ENCODE results near the gene AAK1.
"Not testable (repeated sequence)": the region's sequence is repeated elsewhere in the genome, so short reads cannot be mapped to it uniquely, and the experiment has no call there.

AAK1 gene

DNA sequence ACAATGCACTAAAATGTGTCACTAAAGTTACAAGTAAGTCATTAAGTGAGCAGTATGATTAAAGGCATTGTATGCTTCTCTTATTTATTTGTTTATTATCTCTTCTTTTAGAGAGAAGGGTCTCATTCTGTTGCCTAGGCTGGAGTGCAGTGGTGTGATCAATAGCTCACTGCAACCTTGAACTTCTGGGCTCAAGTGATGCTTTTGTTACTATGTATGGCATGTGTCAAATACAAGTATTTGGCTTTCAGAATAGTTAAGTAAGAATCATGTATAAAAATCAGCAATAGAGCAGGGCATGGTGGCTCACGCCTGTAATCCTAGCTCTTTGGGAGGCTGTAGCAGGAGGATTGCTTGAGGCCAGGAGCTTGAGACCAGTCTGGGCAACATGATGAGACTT, 15.8 kb upstream of the AAK1 start:
- no peak for DNase-seq

DNA sequence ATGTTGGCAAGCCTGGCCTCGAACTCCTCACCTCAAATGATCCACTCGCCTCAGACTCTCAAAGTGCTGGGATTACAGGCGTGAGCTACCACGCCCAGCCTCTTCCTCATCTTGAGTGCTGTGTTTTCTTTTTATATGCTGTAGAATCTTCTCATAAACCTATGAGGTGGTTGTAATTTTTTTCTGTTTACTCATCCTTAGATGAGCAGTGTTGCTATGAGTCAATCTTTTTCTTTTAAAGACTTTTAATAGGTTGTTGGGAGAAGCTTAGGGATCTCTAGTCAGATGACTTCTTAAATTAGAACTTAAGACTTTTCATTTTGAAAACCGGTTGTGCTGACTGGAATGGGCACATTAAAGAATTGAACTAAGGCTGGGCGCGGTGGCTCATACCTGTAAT, 8.7 kb upstream of the AAK1 start:
- no peak for DNase-seq

GRCh38 chr2:69647196-69647595, 3.7 kb upstream of the AAK1 start:
- not testable (repeated sequence) for DNase-seq

DNA sequence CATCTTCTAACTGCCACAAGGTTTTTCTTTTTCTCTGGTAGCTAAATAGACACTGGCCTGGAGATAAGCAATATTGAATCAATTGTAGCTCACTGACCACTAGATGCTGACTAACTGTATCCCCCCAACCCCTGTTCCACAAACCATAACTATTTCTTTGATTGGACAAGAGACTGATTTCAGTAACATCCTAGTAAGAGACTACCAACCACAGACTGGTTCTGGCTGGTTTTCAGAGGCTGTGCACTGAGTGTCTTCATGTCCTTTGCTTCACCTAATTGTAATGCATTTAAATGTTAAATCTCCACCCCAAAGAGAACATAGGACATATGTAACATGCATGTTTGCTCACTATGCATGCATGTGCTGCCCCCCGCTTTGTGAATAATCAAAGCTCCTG, 3.2 kb upstream of the AAK1 start:
- DNase-seq: no peak

DNA sequence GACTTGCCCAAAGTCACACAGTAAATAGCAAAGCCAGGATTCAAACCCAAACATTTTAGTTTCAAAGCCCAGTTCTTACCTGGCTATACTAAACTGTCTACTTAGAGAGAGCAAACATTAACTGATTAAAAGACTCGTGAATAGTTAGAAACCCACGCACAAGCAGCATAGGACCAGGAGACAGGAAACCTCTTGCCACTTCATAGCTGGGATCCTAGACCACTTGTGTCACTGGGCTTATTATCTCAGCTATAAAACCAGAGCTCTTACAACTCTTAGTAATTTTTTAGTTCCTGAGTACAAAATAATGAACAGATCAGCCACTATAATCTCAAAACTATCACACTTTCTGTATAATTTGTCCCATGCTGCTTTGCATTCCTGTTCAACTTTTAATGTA, 2.4 kb upstream of the AAK1 start:
- no peak for DNase-seq

GRCh38 chr2:69645031-69645431, 1.5 kb upstream of the AAK1 start:
- peak; percentile 34 for DNase-seq

DNA sequence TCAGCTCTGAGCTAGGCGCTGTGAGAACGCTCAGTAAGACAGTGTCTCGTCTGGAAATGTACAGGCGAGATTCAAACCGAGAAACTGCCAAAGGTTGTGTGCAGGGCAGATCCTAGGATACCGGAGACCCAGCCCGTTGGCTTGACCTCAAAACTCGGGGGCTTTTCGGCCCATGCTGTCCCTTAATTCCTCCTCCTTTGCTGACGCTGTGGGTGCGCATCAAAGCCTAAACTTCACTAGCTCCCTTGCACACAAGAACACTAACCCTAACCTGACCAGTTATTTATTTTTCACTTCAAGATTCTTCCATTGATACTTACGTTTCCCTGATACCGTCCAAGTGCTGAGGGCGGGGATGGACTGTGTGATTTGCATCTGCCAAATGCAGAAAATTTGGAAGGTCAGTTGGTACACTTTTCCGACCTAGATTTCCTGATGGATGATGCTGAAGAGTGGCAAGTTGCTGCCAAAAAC, 1.0 kb upstream of the AAK1 start:
- DNase-seq: no peak

DNA sequence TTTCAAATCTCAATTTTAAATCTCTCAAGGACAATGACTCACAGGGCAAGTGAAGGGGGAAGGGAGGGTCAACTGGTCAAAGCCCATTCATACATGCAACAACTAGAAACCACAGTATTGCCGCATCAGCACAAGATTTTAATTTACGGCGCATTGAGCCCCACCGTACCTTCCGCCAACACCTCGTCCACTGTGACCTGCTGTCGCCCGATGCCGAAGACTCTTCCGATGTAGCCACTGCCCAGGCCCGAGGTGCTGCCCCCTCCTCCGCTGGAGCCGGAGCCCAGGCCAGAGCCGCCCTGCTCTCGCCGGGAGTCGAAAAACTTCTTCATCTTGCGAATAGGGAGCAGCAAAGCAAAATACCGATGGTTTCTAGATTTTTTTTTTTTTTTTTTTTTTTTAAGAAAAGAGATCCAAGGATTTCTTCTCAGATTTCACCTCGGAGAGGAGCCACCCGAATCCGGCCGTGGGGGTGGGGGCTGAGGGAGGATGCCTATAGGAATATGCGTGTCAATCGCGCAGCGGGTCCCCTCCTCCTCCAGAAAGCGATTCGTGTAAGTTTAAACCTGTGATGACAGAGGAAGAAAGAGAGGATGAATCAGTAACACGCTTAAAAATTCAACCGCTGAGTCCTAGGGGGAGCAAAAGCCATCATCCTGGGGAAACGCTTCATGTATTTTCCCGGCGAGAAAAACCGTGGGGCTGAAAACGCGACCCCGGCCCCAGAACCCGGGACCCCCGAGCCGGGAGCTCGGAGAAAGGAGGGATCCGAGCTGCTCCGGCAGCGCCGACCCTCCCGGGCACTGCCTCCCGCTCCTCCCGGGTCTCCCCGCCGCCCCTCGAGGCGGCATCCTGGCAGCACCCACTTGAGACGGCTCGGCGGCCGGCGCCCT, 584 bp downstream of the AAK1 start:
- DNase-seq: peak; percentile 43

DNA sequence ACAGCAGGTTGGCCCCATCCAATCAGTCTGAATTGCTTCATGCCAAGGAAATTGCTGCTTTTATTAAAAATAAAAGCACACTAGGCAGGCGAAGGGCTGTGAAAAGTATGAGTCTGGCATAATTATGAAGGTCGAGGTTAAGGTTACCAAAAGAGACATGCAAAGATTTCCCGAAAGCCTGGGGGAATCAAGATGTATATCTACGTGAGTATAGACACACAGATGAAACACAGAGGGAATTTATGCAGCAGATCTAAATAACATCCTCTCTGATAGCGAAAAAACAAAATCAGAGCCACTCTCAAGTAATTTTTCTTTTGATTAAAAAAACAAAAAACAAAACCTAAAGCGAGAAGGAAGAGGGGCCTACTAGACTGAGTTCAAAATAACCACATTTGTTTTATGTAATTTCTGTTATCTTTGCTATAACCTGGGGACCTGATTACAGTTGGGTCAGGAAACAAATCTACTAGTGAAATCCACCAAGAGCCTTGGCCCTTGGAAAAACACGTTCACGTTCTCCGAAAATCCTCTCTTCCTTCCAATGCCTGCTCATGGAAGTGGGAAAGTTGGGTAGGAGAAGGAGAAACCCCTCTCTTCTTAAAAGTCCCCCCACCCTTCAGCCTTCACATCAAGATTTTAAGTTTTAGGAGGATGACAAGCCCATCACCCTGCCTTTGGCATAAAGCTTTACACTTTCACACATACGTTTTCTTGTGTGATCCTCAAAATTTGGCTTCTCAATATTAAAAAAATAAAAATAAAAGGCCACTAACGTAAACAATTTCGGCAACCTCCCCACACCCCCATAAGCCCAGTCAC, 1.4 kb downstream of the AAK1 start:
- no peak for DNase-seq

DNA sequence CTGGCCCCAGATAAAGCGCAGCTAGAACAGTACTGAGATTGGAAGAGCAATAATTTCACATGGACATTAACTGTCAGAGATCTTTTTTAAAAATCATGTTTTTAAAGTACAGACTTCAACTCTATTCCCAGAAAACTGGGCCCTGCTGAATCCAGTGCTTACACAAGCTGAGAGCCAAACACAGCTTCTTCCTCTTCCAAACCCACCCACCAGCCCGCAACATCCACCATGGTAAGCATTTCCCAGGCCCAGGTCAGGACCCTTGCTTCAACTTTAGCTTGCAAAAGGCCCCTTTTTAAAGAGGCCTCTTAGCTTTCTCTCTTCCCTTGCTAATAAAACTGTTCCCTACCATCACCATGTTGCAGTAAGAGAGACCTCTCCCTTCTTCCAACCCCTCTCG, 2.1 kb downstream of the AAK1 start:
- no peak for DNase-seq

DNA sequence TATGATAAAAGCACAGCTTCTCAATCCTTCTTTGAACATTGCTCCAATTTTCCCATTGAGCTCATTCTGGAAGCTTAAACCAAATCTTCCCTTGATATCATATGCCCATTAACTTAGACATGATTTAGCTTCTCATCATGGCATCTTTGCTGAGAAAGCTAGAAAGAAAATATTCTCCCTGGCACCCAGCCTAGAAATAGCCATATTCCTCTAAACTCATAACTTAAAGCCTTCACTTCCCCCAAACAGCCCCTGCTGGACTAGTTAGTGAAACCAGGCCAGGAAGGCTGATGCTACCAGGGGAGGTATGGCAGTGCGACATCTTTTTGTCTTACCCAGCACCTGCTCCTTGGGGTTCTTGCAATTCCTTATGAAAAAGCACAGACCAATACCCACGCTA, 4.3 kb downstream of the AAK1 start:
- DNase-seq: no peak

- no peak for DNase-seq
Measured at GRCh38 chr2:69638630-69639029, 4.9 kb downstream of the AAK1 start.

DNA sequence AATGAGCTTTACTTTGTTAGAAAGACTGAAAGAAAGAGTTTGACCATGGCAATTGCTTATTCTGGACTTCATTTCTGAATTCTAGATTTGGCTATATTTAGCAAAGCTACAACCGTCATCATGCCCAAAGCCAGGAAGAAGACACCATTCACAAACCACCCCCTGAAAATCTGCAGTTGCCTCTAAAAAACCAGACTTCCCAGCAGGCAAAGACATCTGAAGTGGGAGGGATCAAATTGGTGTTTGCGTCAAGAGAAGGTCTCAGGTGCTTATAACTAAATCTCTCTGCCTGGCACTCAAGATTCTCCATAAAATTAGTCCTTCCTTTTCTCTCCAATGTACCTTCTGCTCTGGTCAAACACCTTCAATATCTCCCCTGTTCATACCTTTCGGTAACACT, 5.6 kb downstream of the AAK1 start:
- no peak for DNase-seq

DNA sequence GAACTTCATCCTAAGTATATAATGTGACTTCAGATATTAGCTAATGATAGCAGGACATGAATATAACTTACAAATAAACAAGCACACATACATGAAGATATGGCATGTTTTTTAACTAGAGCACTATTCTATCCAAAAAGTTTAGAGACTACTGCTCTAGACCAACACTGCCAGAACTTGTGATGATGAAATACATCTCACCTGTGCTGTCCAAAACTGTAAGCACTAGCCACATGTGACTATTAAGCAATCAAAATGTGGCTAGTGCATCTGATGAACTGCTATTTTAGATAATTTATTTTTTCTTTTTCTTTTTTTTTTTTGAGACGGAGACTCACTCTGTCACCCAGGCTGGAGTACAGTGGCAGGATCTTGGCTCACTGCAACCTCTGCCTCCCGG, 7.1 kb downstream of the AAK1 start:
- no peak for DNase-seq

GRCh38 chr2:69635432-69635831, 8.1 kb downstream of the AAK1 start:
- no peak for DNase-seq

GRCh38 chr2:69634196-69634821, 9.2 kb downstream of the AAK1 start:
- DNase-seq: no peak

- DNase-seq: no peak
Measured at GRCh38 chr2:69631402-69631801, 12.1 kb downstream of the AAK1 start.

- no peak for DNase-seq
Measured at GRCh38 chr2:69629921-69630608, 13.5 kb downstream of the AAK1 start.

DNA sequence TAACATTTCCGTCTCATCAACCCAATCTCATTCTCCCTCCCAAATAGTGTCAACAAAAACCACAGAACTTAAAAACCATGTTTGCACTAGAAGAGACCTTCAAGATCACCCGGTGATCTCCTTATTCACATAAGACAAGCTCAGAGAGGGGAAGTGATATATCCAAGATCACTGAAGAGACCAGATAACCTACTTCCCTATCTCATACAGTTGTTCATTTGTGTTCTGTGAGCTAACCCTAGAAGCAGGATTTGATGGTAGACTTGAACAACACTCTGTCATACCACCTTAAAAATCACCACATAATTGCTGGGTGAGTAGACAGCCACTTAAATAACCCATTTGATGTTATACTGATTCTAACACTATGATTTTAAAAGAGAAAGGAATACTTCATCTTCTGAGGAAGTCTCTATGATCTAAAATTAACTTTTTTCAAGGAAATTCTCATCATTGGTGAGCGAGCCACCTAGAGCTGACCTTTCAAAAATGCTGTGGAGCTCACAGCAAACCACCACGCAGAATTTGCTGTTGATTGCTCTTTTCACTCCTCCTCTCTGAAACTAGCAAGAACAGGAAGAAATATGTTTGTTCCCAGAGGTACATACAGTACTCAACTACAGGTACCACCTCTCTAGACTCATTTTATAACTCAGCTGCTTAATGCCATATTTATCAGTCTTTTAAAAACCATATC, 15.1 kb downstream of the AAK1 start:
- DNase-seq: no peak

GRCh38 chr2:69625078-69625795, 18.3 kb downstream of the AAK1 start:
- no peak for DNase-seq

DNA sequence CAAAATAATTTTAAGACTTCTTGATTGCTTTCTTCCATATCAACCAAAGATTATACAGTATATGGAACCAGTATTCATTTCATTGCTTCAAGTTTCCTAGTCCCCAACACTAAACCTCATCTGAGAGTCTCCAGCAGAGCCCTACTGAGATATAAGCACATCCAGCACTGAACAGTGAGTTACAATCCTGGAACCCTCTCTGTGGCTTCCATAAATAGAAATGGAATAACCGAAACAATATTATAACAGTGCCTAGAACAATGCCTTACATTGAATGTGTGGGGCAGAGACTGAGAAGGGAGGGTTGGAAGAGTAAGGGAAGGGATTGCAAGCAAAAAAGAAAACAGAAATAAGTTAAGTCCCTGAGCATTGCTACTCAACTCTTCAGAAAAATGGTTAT, 18.9 kb downstream of the AAK1 start:
- no peak for DNase-seq

DNA sequence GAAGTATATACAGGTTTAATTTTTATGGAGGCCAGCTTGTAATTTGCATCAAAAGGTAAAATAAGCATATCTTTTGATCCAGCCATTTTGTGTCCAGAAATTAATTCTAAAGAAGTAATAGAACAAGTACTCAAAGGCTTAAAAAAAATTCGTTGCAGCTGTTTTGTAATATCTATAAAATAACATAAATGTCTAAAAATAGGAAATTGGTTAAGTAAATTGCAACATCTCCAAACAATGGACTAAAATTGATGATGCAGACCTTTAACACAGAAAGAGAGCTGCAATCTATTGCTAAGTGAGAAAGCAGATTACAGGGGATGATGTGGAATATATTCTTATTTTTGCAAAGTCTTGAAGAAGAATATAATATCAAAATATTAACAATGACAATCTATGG, 19.4 kb downstream of the AAK1 start:
- no peak for DNase-seq

Measured in activated gamma-delta T cell treated with Interleukin-2 at 50 U/mL for 16 hours (primary cell).